Mammary epithelial cell (primary cell): ENCODE results near the gene PLEKHA8.

Source experiments
- EZH2 ChIP-seq: IDR thresholded peaks from 2 replicates; pipeline ENCODE4 v1.6.1; 2012; ENCODE audit warnings: low read length, inconsistent platforms, borderline replicate concordance
- TF ChIP-seq, protein P1 (sequence below), 2 donors: IDR thresholded peaks in 1 of 2; conservative IDR thresholded peaks in 1 of 2; 2 replicates each; pipeline ENCODE4 v1.5.1; 2011 to 2012; ENCODE audit warnings: inconsistent platforms in 2 of 2, low read length in 2 of 2, mild to moderate bottlenecking in 2 of 2, control low read depth in 1 of 2, low read depth in 1 of 2; ENCODE audit not compliant: insufficient read depth in 1 of 2; ENCODE audit errors: extremely low read depth in 1 of 2

GRCh38 chr7:30104157-30104556 lies 75.9 kb downstream of the PLEKHA8 start:
- TF ChIP-seq, protein P1, sequence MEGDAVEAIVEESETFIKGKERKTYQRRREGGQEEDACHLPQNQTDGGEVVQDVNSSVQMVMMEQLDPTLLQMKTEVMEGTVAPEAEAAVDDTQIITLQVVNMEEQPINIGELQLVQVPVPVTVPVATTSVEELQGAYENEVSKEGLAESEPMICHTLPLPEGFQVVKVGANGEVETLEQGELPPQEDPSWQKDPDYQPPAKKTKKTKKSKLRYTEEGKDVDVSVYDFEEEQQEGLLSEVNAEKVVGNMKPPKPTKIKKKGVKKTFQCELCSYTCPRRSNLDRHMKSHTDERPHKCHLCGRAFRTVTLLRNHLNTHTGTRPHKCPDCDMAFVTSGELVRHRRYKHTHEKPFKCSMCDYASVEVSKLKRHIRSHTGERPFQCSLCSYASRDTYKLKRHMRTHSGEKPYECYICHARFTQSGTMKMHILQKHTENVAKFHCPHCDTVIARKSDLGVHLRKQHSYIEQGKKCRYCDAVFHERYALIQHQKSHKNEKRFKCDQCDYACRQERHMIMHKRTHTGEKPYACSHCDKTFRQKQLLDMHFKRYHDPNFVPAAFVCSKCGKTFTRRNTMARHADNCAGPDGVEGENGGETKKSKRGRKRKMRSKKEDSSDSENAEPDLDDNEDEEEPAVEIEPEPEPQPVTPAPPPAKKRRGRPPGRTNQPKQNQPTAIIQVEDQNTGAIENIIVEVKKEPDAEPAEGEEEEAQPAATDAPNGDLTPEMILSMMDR (conservative IDR thresholded peaks at IDR 0.05 in 1 of 2, IDR thresholded peaks at IDR 0.05 in 1 of 2; ENCODE audit: extremely low read depth in 1 of 2, insufficient read depth in 1 of 2, low read depth in 1 of 2, low read length in 2 of 2): no peak
- no peak for TF ChIP-seq EZH2
